HepG2 (cell line): ENCODE measurements around the gene MRPL14. TPM values are rescaled to one million over a fixed set of nuclear protein-coding genes. Genes with fewer than 3 reads are reported as not detected.

ENCODE experiments used
- ATAC-seq: fragments of 200-7000 bp; cut with Tn5 transposase; 3 replicates; pipeline ENCODE4 v1.9.1; 2020; ENCODE audit warnings: mild to moderate bottlenecking, moderate library complexity
- BruUV-seq: library from RNA; stranded (reverse); fragments of 400-500 nt; replicated peaks from 2 replicates; lab custom pipeline; 2021; lab: Mats Ljungman, UMichigan
- CTCF ChIA-PET: fragments of 300-600 bp; formaldehyde crosslinking; extraction: SDS; loops from one replicate; lab custom pipeline; 2021; ENCODE audit warnings: low total read pairs, inconsistent platforms, low intra/inter-chr PET ratio; lab: Yijun Ruan, JAX
- POLR2A ChIA-PET: fragments of 350-600 bp; sonication (Branson Sonifier 250); formaldehyde crosslinking; loops from one replicate; lab custom pipeline; 2020; ENCODE audit warnings: antibody characterized with exemption, inconsistent platforms; lab: Yijun Ruan, JAX
- DNase-seq: peaks from one replicate; pipeline ENCODE4 v3.0.0-alpha.2; 2015; ENCODE audit warnings: low spot score
- FAIRE-seq: peaks from 3 replicates; lab custom pipeline; 2011; peaks lifted over from hg19 to GRCh38; lab: Jason Lieb, UNC
- H2AFZ ChIP-seq: one replicate; pipeline ENCODE4 v1.6.1; 2011; ENCODE audit warnings: low read length, inconsistent platforms
- H3K27ac ChIP-seq: fragments of 300-600 bp; 3 replicates; pipeline ENCODE4 v1.8.0; 2011; ENCODE audit warnings: mixed run types, mild to moderate bottlenecking, mixed read lengths, low read length, inconsistent platforms; ENCODE audit not compliant: insufficient read depth; ENCODE audit errors: extremely low read length
- H3K27me3 ChIP-seq, 2 experiments: fragments of 200-600 bp in 1 of 2; 2 replicates in 1 of 2; 3 replicates in 1 of 2; pipeline versions ENCODE4 v1.6.0 to v1.8.0; 2011; ENCODE audit warnings: low read length in 2 of 2, mild to moderate bottlenecking in 2 of 2, moderate library complexity in 2 of 2, inconsistent platforms in 1 of 2; ENCODE audit not compliant: insufficient read depth in 2 of 2, control insufficient read depth in 1 of 2
- H3K36me3 ChIP-seq, 2 experiments: fragments of 200-600 bp in 1 of 2; replicated peaks in 1 of 2; 2 replicates in 1 of 2; 3 replicates in 1 of 2; pipeline versions ENCODE4 v1.5.1 to v1.8.0; 2011; ENCODE audit warnings: low read length in 2 of 2, inconsistent platforms in 1 of 2; ENCODE audit not compliant: insufficient read depth in 2 of 2, control insufficient read depth in 1 of 2
- H3K4me1 ChIP-seq: 2 replicates; pipeline ENCODE4 v1.5.1; 2012; ENCODE audit warnings: low read length, inconsistent platforms; ENCODE audit not compliant: insufficient read depth
- H3K4me2 ChIP-seq: 2 replicates; pipeline ENCODE4 v1.6.0; 2011; ENCODE audit warnings: low read depth, low read length, inconsistent platforms
- H3K4me3 ChIP-seq, 3 experiments: fragments of 200-600 bp in 1 of 3; sonication (generic), shearing (Covaris generic) in 1 of 3; replicated peaks in 1 of 3; 2 replicates each; pipeline ENCODE4 v1.5.1; 2011 to 2016; ENCODE audit warnings: low read length in 3 of 3, inconsistent platforms in 2 of 3, low read depth in 2 of 3, mild to moderate bottlenecking in 2 of 3, control low read depth in 1 of 3, mixed read lengths in 1 of 3; ENCODE audit not compliant: insufficient read depth in 1 of 3
- H3K79me2 ChIP-seq: one replicate; pipeline ENCODE4 v1.6.1; 2011; ENCODE audit warnings: low read length, inconsistent platforms; ENCODE audit not compliant: insufficient read depth
- H3K9ac ChIP-seq: 2 replicates; pipeline ENCODE4 v1.6.0; 2011; ENCODE audit warnings: mild to moderate bottlenecking, low read depth, low read length, inconsistent platforms; ENCODE audit not compliant: insufficient read depth
- H3K9me3 ChIP-seq: 2 replicates; pipeline ENCODE4 v1.5.1; 2012; ENCODE audit warnings: mild to moderate bottlenecking, low read length
- H4K20me1 ChIP-seq: 2 replicates; pipeline ENCODE4 v1.6.0; 2011; ENCODE audit warnings: inconsistent platforms, mild to moderate bottlenecking, low read length, moderate library complexity; ENCODE audit not compliant: insufficient read depth
- CTCF ChIP-seq: sonication (generic); formaldehyde crosslinking; IDR thresholded peaks from 2 replicates; pipeline ENCODE4 v1.5.0; 2020; ENCODE audit warnings: mild to moderate bottlenecking, missing genetic modification reagents, moderate library complexity
- HNRNPL ChIP-seq: fragments of 200-400 bp; formaldehyde crosslinking; IDR thresholded peaks from 2 replicates; pipeline ENCODE4 v1.6.1; 2017; ENCODE audit warnings: mild to moderate bottlenecking, low read depth, low read length
- SALL1 ChIP-seq: sonication (generic); formaldehyde crosslinking; IDR thresholded peaks from 2 replicates; pipeline ENCODE4 v1.8.0; 2022; ENCODE audit warnings: mild to moderate bottlenecking, missing genetic modification reagents
- ZC3H13 ChIP-seq: sonication (generic); formaldehyde crosslinking; IDR thresholded peaks from 2 replicates; pipeline ENCODE4 v1.8.1; 2023; ENCODE audit warnings: mild to moderate bottlenecking, missing genetic modification reagents, moderate library complexity
- WGBS: methylation state at CpG from one replicate; pipeline ENCODE4 v1.1.6; 2017; ENCODE audit warnings: low lambda C conversion rate; 5-methylcytosine and 5-hydroxymethylcytosine counted together
- in situ Hi-C: cut with HindIII; loops from 2 replicates; pipeline ENCODE4 v1.10.0; 2017; ENCODE audit warnings: low pct_unique_long_range_greater_than_20kb; ENCODE audit not compliant: extremely low pct_ligation_motif_present
- intact Hi-C: fragments of 100-400 bp; cut with micrococcal nuclease; formaldehyde crosslinking; loops from one replicate; pipeline ENCODE4 v1.10.0; 2022; ENCODE audit not compliant: unreplicated experiment
- polyA plus RNA-seq, 8 experiments: library from polyadenylated mRNA; depleted of rRNA in 3 of 8; stranded (reverse) in 7 of 8; unstranded in 1 of 8; fragments of >200 nt; fragmentation: Illumina TruSeq in 4 of 8; extraction: Trizol in 4 of 8; gene quantifications; 2 replicates each; pipeline versions ENCODE4 v1.2.1 to v1.2.3, GENCODE V29; 2011 to 2016; ENCODE audit warnings: low read depth in 4 of 8, missing spikeins in 1 of 8, mixed read lengths in 1 of 8; ENCODE audit not compliant: insufficient read depth in 1 of 8
- total RNA-seq, 5 experiments: library from RNA; depleted of rRNA; stranded (reverse); fragments of >200 nt; fragmentation: Illumina TruSeq; extraction: Trizol; gene quantifications; 2 replicates each; pipeline ENCODE4 v1.2.3, GENCODE V29; 2016; ENCODE audit warnings: low read depth in 1 of 5
- TF ChIP-seq, protein P1 (sequence below): sonication (generic); formaldehyde crosslinking; IDR thresholded peaks from 2 replicates; pipeline ENCODE4 v1.4.0; 2020; ENCODE audit warnings: mild to moderate bottlenecking, missing genetic modification reagents
- TF ChIP-seq, protein P2 (sequence below): sonication (generic); formaldehyde crosslinking; conservative IDR thresholded peaks from 2 replicates; pipeline ENCODE4 v1.4.0; 2020; ENCODE audit warnings: missing genetic modification reagents
- TF ChIP-seq, protein P3 (sequence below): sonication (generic); formaldehyde crosslinking; IDR thresholded peaks from 2 replicates; pipeline ENCODE4 v1.5.1; 2020; ENCODE audit warnings: mild to moderate bottlenecking, missing genetic modification reagents, moderate library complexity
- TF ChIP-seq, protein P4 (sequence below): sonication (generic); formaldehyde crosslinking; IDR thresholded peaks from 2 replicates; pipeline ENCODE4 v1.5.0; 2020; ENCODE audit warnings: missing genetic modification reagents
- TF ChIP-seq, protein P5 (sequence below): sonication (generic); formaldehyde crosslinking; IDR thresholded peaks from 2 replicates; pipeline ENCODE4 v1.4.0; 2020; ENCODE audit warnings: missing genetic modification reagents; ENCODE audit errors: not compliant biosample characterization

The MRPL14 gene
- total and polyA plus RNA-seq, 2 of the 13 experiments (the other 11 are each of a cell fraction or from before 2014, with no cell fraction given): 157 to 178 TPM

DNA sequence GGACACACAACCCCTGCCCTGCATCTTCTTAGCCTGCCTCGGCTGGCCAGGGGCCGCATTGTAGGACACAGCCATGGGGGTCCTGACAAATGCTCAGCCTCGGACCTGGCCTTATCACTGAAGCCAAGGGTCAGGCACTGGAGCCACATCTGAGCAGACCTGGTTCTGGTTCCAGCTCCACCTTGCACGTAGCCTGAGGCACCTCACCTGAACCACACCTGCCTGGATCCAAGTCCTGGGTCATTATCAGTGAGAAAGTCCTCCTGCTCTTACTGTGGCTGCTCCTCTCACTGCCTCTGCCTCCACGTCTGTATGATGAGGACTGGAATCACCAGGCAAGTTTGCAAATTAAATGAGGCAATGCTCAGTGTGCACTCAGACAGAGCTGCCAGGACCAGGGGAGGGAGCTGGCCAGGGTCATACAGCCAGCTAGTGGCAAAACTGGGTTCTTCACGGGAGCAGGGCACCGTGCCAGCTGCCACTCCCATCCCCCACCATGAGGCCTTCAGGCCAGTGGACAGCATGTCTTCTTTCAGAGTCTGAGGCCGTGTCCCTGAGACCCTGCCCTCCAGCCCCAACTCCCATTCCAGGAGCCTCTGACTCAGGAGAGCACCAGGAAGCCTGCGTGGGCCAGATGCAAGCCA is 40.2 kb downstream of the MRPL14 start:
- Histone ChIP-seq H3K4me2 (no peak overlapping the region), H2AFZ (no peak overlapping the region), H4K20me1 (no peaks in the 10 kb centered on the region), H3K4me3 (no peak overlapping the region), H3K36me3 (no peaks in the 10 kb centered on the region), H3K27me3 (no peaks in the 10 kb centered on the region), H3K79me2 (no peaks in the 10 kb centered on the region), H3K4me1 (peaks cover 72% of the 10 kb centered on the region), H3K9me3 (no peaks in the 10 kb centered on the region), H3K27ac (no peak overlapping the region), H3K9ac (no peak overlapping the region)
- in situ Hi-C loops (no loop called here), intact Hi-C loops (no loop called here)
- BruUV-seq: no TSS peak
- DNase-seq (no peak), ATAC-seq (peak; percentile 19), FAIRE-seq (no peak)
- ChIA-PET POLR2A (interaction anchor here (1.4 to 1.5 kb wide), 2 partner anchors 25 to 160 kb away, joined by 3 to 4 read pairs; partner anchors contain the start of gene HSP90AB1), CTCF (no interaction called here)
- 72% methylated on average over 9 of the region's 9 CpGs for WGBS
- TF ChIP-seq, protein P1, sequence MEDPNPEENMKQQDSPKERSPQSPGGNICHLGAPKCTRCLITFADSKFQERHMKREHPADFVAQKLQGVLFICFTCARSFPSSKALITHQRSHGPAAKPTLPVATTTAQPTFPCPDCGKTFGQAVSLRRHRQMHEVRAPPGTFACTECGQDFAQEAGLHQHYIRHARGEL (CRISPR knock-in tag): no peak
- TF ChIP-seq, protein P2, sequence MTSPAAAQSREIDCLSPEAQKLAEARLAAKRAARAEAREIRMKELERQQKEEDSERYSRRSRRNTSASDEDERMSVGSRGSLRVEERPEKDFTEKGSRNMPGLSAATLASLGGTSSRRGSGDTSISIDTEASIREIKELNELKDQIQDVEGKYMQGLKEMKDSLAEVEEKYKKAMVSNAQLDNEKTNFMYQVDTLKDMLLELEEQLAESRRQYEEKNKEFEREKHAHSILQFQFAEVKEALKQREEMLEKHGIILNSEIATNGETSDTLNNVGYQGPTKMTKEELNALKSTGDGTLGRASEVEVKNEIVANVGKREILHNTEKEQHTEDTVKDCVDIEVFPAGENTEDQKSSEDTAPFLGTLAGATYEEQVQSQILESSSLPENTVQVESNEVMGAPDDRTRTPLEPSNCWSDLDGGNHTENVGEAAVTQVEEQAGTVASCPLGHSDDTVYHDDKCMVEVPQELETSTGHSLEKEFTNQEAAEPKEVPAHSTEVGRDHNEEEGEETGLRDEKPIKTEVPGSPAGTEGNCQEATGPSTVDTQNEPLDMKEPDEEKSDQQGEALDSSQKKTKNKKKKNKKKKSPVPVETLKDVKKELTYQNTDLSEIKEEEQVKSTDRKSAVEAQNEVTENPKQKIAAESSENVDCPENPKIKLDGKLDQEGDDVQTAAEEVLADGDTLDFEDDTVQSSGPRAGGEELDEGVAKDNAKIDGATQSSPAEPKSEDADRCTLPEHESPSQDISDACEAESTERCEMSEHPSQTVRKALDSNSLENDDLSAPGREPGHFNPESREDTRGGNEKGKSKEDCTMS (CRISPR knock-in tag): no peak
- TF ChIP-seq, protein P3, sequence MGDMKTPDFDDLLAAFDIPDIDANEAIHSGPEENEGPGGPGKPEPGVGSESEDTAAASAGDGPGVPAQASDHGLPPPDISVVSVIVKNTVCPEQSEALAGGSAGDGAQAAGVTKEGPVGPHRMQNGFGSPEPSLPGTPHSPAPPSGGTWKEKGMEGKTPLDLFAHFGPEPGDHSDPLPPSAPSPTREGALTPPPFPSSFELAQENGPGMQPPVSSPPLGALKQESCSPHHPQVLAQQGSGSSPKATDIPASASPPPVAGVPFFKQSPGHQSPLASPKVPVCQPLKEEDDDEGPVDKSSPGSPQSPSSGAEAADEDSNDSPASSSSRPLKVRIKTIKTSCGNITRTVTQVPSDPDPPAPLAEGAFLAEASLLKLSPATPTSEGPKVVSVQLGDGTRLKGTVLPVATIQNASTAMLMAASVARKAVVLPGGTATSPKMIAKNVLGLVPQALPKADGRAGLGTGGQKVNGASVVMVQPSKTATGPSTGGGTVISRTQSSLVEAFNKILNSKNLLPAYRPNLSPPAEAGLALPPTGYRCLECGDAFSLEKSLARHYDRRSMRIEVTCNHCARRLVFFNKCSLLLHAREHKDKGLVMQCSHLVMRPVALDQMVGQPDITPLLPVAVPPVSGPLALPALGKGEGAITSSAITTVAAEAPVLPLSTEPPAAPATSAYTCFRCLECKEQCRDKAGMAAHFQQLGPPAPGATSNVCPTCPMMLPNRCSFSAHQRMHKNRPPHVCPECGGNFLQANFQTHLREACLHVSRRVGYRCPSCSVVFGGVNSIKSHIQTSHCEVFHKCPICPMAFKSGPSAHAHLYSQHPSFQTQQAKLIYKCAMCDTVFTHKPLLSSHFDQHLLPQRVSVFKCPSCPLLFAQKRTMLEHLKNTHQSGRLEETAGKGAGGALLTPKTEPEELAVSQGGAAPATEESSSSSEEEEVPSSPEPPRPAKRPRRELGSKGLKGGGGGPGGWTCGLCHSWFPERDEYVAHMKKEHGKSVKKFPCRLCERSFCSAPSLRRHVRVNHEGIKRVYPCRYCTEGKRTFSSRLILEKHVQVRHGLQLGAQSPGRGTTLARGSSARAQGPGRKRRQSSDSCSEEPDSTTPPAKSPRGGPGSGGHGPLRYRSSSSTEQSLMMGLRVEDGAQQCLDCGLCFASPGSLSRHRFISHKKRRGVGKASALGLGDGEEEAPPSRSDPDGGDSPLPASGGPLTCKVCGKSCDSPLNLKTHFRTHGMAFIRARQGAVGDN (CRISPR knock-in tag): peak; percentile 75
- TF ChIP-seq HNRNPL: peak; percentile 76; the same call in 1 of the 2 replicates
- TF ChIP-seq, protein P4, sequence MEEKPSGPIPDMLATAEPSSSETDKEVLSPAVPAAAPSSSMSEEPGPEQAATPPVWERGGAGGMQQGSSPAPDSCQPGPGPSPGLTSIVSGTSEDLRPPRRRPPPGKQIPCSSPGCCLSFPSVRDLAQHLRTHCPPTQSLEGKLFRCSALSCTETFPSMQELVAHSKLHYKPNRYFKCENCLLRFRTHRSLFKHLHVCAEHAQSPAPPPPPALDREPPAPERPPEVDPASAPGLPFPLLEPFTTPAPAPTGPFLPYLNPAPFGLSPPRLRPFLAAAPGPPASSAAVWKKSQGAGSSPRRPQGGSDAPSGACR: 0 out of 2 replicates have a peak, but pooled peaks have one; percentile 45
- 0 out of 2 replicates have a peak, but pooled peaks have one; percentile 38 for TF ChIP-seq ZC3H13 (CRISPR knock-in tag)
- TF ChIP-seq, protein P5, sequence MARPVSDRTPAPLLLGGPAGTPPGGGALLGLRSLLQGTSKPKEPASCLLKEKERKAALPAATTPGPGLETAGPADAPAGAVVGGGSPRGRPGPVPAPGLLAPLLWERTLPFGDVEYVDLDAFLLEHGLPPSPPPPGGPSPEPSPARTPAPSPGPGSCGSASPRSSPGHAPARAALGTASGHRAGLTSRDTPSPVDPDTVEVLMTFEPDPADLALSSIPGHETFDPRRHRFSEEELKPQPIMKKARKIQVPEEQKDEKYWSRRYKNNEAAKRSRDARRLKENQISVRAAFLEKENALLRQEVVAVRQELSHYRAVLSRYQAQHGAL (CRISPR knock-in tag): no peak
- peak; percentile 44; the same call in 1 of the 2 replicates for TF ChIP-seq SALL1 (CRISPR knock-in tag)
- TF ChIP-seq CTCF: peak; percentile 8; the same call in 1 of the 2 replicates
